HG02943 (cell line): Measurements from ENCODE around the gene MIOX.
A peak's percentile ranks its signal among the peaks of the same experiment; 100 is the strongest.

ENCODE experiments used
- ATAC-seq: cut with Tn5 transposase; IDR thresholded peaks from one replicate; pipeline ENCODE4 v1.9.1; 2021; ENCODE audit warnings: mild to moderate bottlenecking, low read depth, moderate library complexity; ENCODE audit not compliant: unreplicated experiment

Gene MIOX

GRCh38 chr22:50454556-50455075 is 32.0 kb upstream of the MIOX start:
- no peak for ATAC-seq

GRCh38 chr22:50455201-50455600 is 31.5 kb upstream of the MIOX start:
- ATAC-seq: no peak

- no peak for ATAC-seq
Measured at GRCh38 chr22:50456026-50456425, 30.6 kb upstream of the MIOX start.

GRCh38 chr22:50456466-50457234 is 30.0 kb upstream of the MIOX start:
- ATAC-seq: no peak

GRCh38 chr22:50459016-50459415 is 27.6 kb upstream of the MIOX start:
- ATAC-seq: no peak

GRCh38 chr22:50459496-50460140 is 27.0 kb upstream of the MIOX start:
- no peak for ATAC-seq

- no peak for ATAC-seq
Measured at GRCh38 chr22:50460938-50461337, 25.7 kb upstream of the MIOX start.

- no peak for ATAC-seq
Measured at GRCh38 chr22:50461536-50461935, 25.1 kb upstream of the MIOX start.

- ATAC-seq: no peak
Measured at GRCh38 chr22:50461979-50462540, 24.6 kb upstream of the MIOX start.

- ATAC-seq: no peak
Measured at GRCh38 chr22:50463188-50463900, 23.3 kb upstream of the MIOX start.

- no peak for ATAC-seq
Measured at GRCh38 chr22:50464451-50464850, 22.2 kb upstream of the MIOX start.

GRCh38 chr22:50465066-50465930 is 21.4 kb upstream of the MIOX start:
- no peak for ATAC-seq

GRCh38 chr22:50467341-50467740 is 19.3 kb upstream of the MIOX start:
- ATAC-seq: no peak

- ATAC-seq: no peak
Measured at GRCh38 chr22:50467773-50468440, 18.8 kb upstream of the MIOX start.

- ATAC-seq: no peak
Measured at GRCh38 chr22:50468626-50469025, 18.0 kb upstream of the MIOX start.

- peak; percentile 56 for ATAC-seq
Measured at GRCh38 chr22:50469377-50470305, 17.0 kb upstream of the MIOX start.

GRCh38 chr22:50470491-50470890 is 16.2 kb upstream of the MIOX start:
- ATAC-seq: no peak

- no peak for ATAC-seq
Measured at GRCh38 chr22:50471197-50471847, 15.3 kb upstream of the MIOX start.
